Bronchial epithelial cell (primary cell): ENCODE results near the gene METTL4. TPM values are rescaled to one million over a fixed set of nuclear protein-coding genes. Genes with fewer than 3 reads are reported as not detected.
A peak's percentile ranks its signal among the peaks of the same experiment; 100 is the strongest.

ENCODE experiments used
- DNase-seq: peaks from one replicate; pipeline ENCODE4 v3.0.0-alpha.2; 2010; ENCODE audit warnings: low read depth
- FAIRE-seq: peaks from 2 replicates; lab custom pipeline; 2011; peaks lifted over from hg19 to GRCh38; lab: Jason Lieb, UNC
- H3K27me3 ChIP-seq: 2 replicates; pipeline ENCODE4 v1.5.1; 2011; ENCODE audit warnings: low read length; ENCODE audit not compliant: control insufficient read depth, insufficient read depth
- H3K36me3 ChIP-seq: 2 replicates; pipeline ENCODE4 v1.5.1; 2011; ENCODE audit warnings: low read length; ENCODE audit not compliant: control insufficient read depth, insufficient read depth
- H3K4me3 ChIP-seq: 2 replicates; pipeline ENCODE4 v1.5.1; 2011; ENCODE audit warnings: mild to moderate bottlenecking, low read depth, low read length, control low read depth
- CTCF ChIP-seq: IDR thresholded peaks from 2 replicates; pipeline ENCODE4 v1.5.1; 2011; ENCODE audit warnings: mild to moderate bottlenecking, moderate library complexity, low read length, control low read depth, inconsistent platforms; ENCODE audit not compliant: insufficient read depth, severe bottlenecking
- total RNA-seq: library from RNA; depleted of rRNA; stranded (reverse); fragments of >200 nt; gene quantifications from 2 replicates; pipeline ENCODE4 v1.2.1, GENCODE V29; 2014

Gene METTL4
- total RNA-seq, 1 donor from 2014 or later = 8.2 TPM

GRCh38 chr18:2609604-2610003 is 38.3 kb upstream of the METTL4 start:
- FAIRE-seq = no peak
- no peak for TF ChIP-seq CTCF
- Histone ChIP-seq H3K36me3 (no peaks in the 10 kb centered on the region), H3K27me3 (no peaks in the 10 kb centered on the region), H3K4me3 (no peak overlapping the region)
- DNase-seq = no peak

- no peak for TF ChIP-seq CTCF
- no peaks in the 10 kb centered on the region for H3K27me3 ChIP-seq
- FAIRE-seq (no peak), DNase-seq (no peak)
- H3K36me3 ChIP-seq = no peaks in the 10 kb centered on the region
- H3K4me3 ChIP-seq = no peak overlapping the region
These were observed 35.0 kb upstream of the METTL4 start for GRCh38 chr18:2606335-2606734.

GRCh38 chr18:2602844-2603243 is 31.5 kb upstream of the METTL4 start:
- Histone ChIP-seq H3K36me3 (no peaks in the 10 kb centered on the region), H3K27me3 (no peaks in the 10 kb centered on the region), H3K4me3 (no peak overlapping the region)
- peak; percentile 42 for DNase-seq
- no peak for TF ChIP-seq CTCF
- FAIRE-seq = no peak

GRCh38 chr18:2597639-2598038 is 26.3 kb upstream of the METTL4 start:
- H3K36me3 ChIP-seq = peaks cover 2% of the 10 kb centered on the region
- FAIRE-seq = no peak
- DNase-seq = no peak
- no peak for TF ChIP-seq CTCF
- H3K4me3 ChIP-seq = no peak overlapping the region
- no peaks in the 10 kb centered on the region for H3K27me3 ChIP-seq

GRCh38 chr18:2590303-2590702 is 19.0 kb upstream of the METTL4 start:
- DNase-seq = no peak
- Histone ChIP-seq H3K27me3 (no peaks in the 10 kb centered on the region), H3K36me3 (peaks cover under 1% of the 10 kb centered on the region), H3K4me3 (no peak overlapping the region)
- FAIRE-seq = no peak
- TF ChIP-seq CTCF = no peak

- Histone ChIP-seq H3K27me3 (no peaks in the 10 kb centered on the region), H3K36me3 (no peaks in the 10 kb centered on the region), H3K4me3 (no peak overlapping the region)
- FAIRE-seq (no peak), DNase-seq (peak; percentile 82)
- TF ChIP-seq CTCF = no peak
These were observed 18.2 kb upstream of the METTL4 start for GRCh38 chr18:2589345-2590068.
